K562 (cell line): ENCODE results near the gene USP12. TPM values are rescaled to one million over a fixed set of nuclear protein-coding genes. Genes with fewer than 3 reads are reported as not detected.

Experiments used
- CBFA2T3 ChIP-seq: fragments of 450-650 bp; IDR thresholded peaks from 2 replicates; pipeline ENCODE4 v1.6.1; 2017
- CHCHD3 ChIP-seq: fragments of 250-450 bp; sonication (Bioruptor Pico); IDR thresholded peaks from 2 replicates; pipeline ENCODE4 v2.1.2; 2022; ENCODE audit warnings: mild to moderate bottlenecking
- CHD4 ChIP-seq: fragments of 200-600 bp; sonication (generic); IDR thresholded peaks from 3 replicates; pipeline ENCODE4 v1.6.1; 2012; ENCODE audit warnings: low read depth, mild to moderate bottlenecking, mixed read lengths, low read length, inconsistent platforms; ENCODE audit not compliant: insufficient read depth, insufficient replicate concordance, poor library complexity, severe bottlenecking
- DACH1 ChIP-seq: fragments of 450-650 bp; IDR thresholded peaks from 2 replicates; pipeline ENCODE4 v1.6.1; 2018; ENCODE audit not compliant: partially characterized antibody
- FOXJ2 ChIP-seq: fragments of 200-800 bp; sonication (Bioruptor generic); IDR thresholded peaks from 2 replicates; pipeline ENCODE4 v1.6.1; 2016; ENCODE audit warnings: missing genetic modification characterization, missing compliant biosample characterization
- GATA2 ChIP-seq: sonication (generic); formaldehyde crosslinking; IDR thresholded peaks from 2 replicates; pipeline ENCODE4 v1.4.0; 2020; ENCODE audit warnings: mild to moderate bottlenecking, missing genetic modification reagents
- HNRNPL ChIP-seq: fragments of 200-400 bp; formaldehyde crosslinking; IDR thresholded peaks from 2 replicates; pipeline ENCODE4 v1.6.1; 2017; ENCODE audit warnings: low read depth, mild to moderate bottlenecking, low read length
- SMAD2 ChIP-seq: fragments of 150-350 bp; IDR thresholded peaks from 2 replicates; pipeline ENCODE4 v1.6.1; 2014; ENCODE audit warnings: low read depth, mild to moderate bottlenecking, low read length
- ZNF830 ChIP-seq: fragments of 250-450 bp; sonication (Bioruptor Pico); IDR thresholded peaks from 2 replicates; pipeline ENCODE4 v1.5.0; 2021; ENCODE audit warnings: mild to moderate bottlenecking
- polyA plus RNA-seq, 8 experiments: library from polyadenylated mRNA; depleted of rRNA in 4 of 8; stranded (reverse) in 5 of 8; unstranded in 3 of 8; fragments of >200 nt; fragmentation: Nextera tagmentation in 2 of 8; fragmentation: Illumina TruSeq in 1 of 8; extraction: Ambion mirVana in 2 of 8; extraction: Trizol in 1 of 8; gene quantifications; 2 replicates each; pipeline versions ENCODE4 v1.2.1 to v1.2.3, GENCODE V29; 2011 to 2014; ENCODE audit warnings: inconsistent platforms in 1 of 8, missing spikeins in 1 of 8
- total RNA-seq, 7 experiments: library from RNA; depleted of rRNA in 6 of 7; stranded (reverse); fragments of >200 nt in 6 of 7; fragmentation: Illumina TruSeq in 2 of 7; extraction: Trizol in 2 of 7; gene quantifications; 2 replicates each; pipeline versions ENCODE4 v1.2.1 to v1.2.3, GENCODE V29; 2011 to 2021; ENCODE audit warnings: low replicate concordance in 1 of 7
- TF ChIP-seq, protein P1 (sequence below): sonication (generic); formaldehyde crosslinking; IDR thresholded peaks from 2 replicates; pipeline ENCODE4 v1.8.1; 2023; ENCODE audit warnings: mild to moderate bottlenecking, missing genetic modification reagents
- TF ChIP-seq, protein P2 (sequence below): fragments of 450-650 bp; IDR thresholded peaks from 2 replicates; pipeline ENCODE4 v1.6.1; 2016; ENCODE audit warnings: low read depth, mild to moderate bottlenecking, moderate library complexity
- TF ChIP-seq, protein P3 (sequence below), 3 experiments: IDR thresholded peaks in 2 of 3; conservative IDR thresholded peaks in 1 of 3; 2 replicates each; pipeline ENCODE4 v1.5.1; 2011 to 2012; ENCODE audit warnings: low read length in 3 of 3, mild to moderate bottlenecking in 3 of 3, control low read depth in 2 of 3, improper control_type of control experiment in 1 of 3, inconsistent platforms in 1 of 3, low read depth in 1 of 3, mixed read lengths in 1 of 3, moderate library complexity in 1 of 3; ENCODE audit not compliant: insufficient read depth in 2 of 3
- TF ChIP-seq, protein P4 (sequence below): fragments of 450-650 bp; formaldehyde crosslinking; IDR thresholded peaks from 2 replicates; pipeline ENCODE4 v1.4.0; 2022; ENCODE audit warnings: missing genetic modification characterization
- TF ChIP-seq, protein P5 (sequence below): fragments of 250-450 bp; sonication (Bioruptor Pico); IDR thresholded peaks from 2 replicates; pipeline ENCODE4 v1.5.0; 2021; ENCODE audit warnings: mild to moderate bottlenecking, borderline replicate concordance
- TF ChIP-seq, protein P6 (sequence below): fragments of 250-450 bp; sonication (Bioruptor Pico); IDR thresholded peaks from 2 replicates; pipeline ENCODE4 v1.8.0; 2022; ENCODE audit warnings: inconsistent platforms

USP12 gene
- total and polyA plus RNA-seq, 9 of the 15 experiments (the other 6 are each of a cell fraction or from before 2014, with no cell fraction given) = 1.8 to 20.5 (median 13.3) TPM

DNA sequence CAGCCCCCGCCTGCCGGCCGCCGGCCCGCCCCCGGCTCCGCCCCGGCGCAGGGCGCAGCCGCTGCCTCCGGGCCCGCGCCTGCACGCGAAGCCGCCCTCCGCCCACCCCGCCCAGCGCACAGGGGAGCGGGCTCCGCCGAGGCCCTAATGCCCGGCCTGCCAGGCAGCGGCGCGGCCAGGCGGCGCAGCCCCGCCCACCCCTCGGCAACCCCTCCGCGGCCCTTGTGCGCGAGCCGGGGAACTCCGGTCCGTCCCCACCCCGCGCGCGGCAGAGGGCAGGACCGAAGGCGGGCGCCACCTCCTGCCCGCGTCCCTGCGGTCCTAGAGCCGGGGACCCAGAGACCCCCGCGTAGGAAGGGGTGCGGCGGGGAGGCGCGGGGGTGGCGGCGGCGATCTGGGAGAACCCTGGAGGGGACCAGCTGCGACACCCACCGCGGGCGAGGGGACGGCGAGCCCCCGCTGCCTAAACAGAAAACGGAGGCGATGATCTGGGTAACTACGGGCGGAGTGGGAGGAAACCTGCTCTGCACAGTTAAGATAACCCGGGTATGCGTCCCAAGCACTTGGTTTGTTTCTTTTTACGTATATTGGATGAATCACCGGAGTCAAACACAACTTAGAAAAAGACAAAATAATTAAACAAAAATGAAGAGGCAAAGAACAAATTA is 350 bp upstream of the USP12 start (continued):
- TF ChIP-seq, protein P1, sequence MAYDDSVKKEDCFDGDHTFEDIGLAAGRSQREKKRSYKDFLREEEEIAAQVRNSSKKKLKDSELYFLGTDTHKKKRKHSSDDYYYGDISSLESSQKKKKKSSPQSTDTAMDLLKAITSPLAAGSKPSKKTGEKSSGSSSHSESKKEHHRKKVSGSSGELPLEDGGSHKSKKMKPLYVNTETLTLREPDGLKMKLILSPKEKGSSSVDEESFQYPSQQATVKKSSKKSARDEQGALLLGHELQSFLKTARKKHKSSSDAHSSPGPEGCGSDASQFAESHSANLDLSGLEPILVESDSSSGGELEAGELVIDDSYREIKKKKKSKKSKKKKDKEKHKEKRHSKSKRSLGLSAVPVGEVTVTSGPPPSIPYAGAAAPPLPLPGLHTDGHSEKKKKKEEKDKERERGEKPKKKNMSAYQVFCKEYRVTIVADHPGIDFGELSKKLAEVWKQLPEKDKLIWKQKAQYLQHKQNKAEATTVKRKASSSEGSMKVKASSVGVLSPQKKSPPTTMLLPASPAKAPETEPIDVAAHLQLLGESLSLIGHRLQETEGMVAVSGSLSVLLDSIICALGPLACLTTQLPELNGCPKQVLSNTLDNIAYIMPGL (CRISPR knock-in tag) = no peak
- TF ChIP-seq ZNF830 (CRISPR knock-in tag) (no peak), DACH1 (peak; percentile 52), GATA2 (CRISPR knock-in tag) (peak; percentile 27; the same call in 1 of the 2 replicates), SMAD2 (no peak), CBFA2T3 (peak; percentile 86), HNRNPL (peak; percentile 76), FOXJ2 (tag) (no peak), CHD4 (peak; percentile 20), CHCHD3 (CRISPR knock-in tag) (no peak)
- TF ChIP-seq, protein P2, sequence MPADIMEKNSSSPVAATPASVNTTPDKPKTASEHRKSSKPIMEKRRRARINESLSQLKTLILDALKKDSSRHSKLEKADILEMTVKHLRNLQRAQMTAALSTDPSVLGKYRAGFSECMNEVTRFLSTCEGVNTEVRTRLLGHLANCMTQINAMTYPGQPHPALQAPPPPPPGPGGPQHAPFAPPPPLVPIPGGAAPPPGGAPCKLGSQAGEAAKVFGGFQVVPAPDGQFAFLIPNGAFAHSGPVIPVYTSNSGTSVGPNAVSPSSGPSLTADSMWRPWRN = no peak
- TF ChIP-seq, protein P3, sequence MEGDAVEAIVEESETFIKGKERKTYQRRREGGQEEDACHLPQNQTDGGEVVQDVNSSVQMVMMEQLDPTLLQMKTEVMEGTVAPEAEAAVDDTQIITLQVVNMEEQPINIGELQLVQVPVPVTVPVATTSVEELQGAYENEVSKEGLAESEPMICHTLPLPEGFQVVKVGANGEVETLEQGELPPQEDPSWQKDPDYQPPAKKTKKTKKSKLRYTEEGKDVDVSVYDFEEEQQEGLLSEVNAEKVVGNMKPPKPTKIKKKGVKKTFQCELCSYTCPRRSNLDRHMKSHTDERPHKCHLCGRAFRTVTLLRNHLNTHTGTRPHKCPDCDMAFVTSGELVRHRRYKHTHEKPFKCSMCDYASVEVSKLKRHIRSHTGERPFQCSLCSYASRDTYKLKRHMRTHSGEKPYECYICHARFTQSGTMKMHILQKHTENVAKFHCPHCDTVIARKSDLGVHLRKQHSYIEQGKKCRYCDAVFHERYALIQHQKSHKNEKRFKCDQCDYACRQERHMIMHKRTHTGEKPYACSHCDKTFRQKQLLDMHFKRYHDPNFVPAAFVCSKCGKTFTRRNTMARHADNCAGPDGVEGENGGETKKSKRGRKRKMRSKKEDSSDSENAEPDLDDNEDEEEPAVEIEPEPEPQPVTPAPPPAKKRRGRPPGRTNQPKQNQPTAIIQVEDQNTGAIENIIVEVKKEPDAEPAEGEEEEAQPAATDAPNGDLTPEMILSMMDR (IDR thresholded peaks at IDR 0.05 in 2 of 3, conservative IDR thresholded peaks at IDR 0.05 in 1 of 3; ENCODE audit: insufficient read depth in 2 of 3, low read depth in 1 of 3, low read length in 3 of 3) = no peak
- TF ChIP-seq, protein P4, sequence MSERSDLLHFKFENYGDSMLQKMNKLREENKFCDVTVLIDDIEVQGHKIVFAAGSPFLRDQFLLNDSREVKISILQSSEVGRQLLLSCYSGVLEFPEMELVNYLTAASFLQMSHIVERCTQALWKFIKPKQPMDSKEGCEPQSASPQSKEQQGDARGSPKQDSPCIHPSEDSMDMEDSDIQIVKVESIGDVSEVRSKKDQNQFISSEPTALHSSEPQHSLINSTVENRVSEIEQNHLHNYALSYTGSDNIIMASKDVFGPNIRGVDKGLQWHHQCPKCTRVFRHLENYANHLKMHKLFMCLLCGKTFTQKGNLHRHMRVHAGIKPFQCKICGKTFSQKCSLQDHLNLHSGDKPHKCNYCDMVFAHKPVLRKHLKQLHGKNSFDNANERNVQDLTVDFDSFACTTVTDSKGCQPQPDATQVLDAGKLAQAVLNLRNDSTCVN (CRISPR knock-in tag) = no peak
- TF ChIP-seq, protein P5, sequence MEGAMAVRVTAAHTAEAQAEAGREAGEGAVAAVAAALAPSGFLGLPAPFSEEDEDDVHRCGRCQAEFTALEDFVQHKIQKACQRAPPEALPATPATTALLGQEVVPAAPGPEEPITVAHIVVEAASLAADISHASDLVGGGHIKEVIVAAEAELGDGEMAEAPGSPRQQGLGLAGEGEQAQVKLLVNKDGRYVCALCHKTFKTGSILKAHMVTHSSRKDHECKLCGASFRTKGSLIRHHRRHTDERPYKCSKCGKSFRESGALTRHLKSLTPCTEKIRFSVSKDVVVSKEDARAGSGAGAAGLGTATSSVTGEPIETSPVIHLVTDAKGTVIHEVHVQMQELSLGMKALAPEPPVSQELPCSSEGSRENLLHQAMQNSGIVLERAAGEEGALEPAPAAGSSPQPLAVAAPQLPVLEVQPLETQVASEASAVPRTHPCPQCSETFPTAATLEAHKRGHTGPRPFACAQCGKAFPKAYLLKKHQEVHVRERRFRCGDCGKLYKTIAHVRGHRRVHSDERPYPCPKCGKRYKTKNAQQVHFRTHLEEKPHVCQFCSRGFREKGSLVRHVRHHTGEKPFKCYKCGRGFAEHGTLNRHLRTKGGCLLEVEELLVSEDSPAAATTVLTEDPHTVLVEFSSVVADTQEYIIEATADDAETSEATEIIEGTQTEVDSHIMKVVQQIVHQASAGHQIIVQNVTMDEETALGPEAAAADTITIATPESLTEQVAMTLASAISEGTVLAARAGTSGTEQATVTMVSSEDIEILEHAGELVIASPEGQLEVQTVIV (CRISPR knock-in tag) = no peak
- TF ChIP-seq, protein P6, sequence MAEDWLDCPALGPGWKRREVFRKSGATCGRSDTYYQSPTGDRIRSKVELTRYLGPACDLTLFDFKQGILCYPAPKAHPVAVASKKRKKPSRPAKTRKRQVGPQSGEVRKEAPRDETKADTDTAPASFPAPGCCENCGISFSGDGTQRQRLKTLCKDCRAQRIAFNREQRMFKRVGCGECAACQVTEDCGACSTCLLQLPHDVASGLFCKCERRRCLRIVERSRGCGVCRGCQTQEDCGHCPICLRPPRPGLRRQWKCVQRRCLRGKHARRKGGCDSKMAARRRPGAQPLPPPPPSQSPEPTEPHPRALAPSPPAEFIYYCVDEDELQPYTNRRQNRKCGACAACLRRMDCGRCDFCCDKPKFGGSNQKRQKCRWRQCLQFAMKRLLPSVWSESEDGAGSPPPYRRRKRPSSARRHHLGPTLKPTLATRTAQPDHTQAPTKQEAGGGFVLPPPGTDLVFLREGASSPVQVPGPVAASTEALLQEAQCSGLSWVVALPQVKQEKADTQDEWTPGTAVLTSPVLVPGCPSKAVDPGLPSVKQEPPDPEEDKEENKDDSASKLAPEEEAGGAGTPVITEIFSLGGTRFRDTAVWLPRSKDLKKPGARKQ (CRISPR knock-in tag) = no peak
